ENCODE results near the gene NELL2. TPM values are rescaled to one million over a fixed set of nuclear protein-coding genes. Genes with fewer than 3 reads are reported as not detected.

NELL2 gene
- total RNA-seq, 2 experiments from 2014 or later: 0.95 to 1.8 TPM

- H3K79me2 ChIP-seq (ENCODE audit: insufficient read depth, low read depth, low read length): no peaks in the 10 kb centered on the region
Measured at GRCh38 chr12:44869503-44869902, 6.6 kb downstream of the NELL2 start.

GRCh38 chr12:44863867-44864266 lies 12.2 kb downstream of the NELL2 start:
- POLR2A ChIA-PET: interaction anchor here (0.6 to 1.3 kb wide), 7 partner anchors 9 to 109 kb away, joined by 3 to 4 read pairs (median 3); no protein-coding TSS in a partner anchor
- H3K36me3 ChIP-seq (ENCODE audit: insufficient read depth, low read length): no peaks in the 10 kb centered on the region
- no peaks in the 10 kb centered on the region for H3K79me2 ChIP-seq (ENCODE audit: insufficient read depth, low read depth, low read length)
- H3K4me3 ChIP-seq (ENCODE audit: low read depth, low read length, poor library complexity, severe bottlenecking): no peak overlapping the region
- H4K20me1 ChIP-seq (ENCODE audit: insufficient read depth, low read length): no peaks in the 10 kb centered on the region
- no peak overlapping the region for H3K4me2 ChIP-seq (ENCODE audit: low read length)
- no TSS peak for BruUV-seq (replicated peaks)
- TF ChIP-seq EZH2phosphoT487 (IDR thresholded peaks at IDR 0.05; ENCODE audit: borderline replicate concordance, low read depth, low read length): no peak
- TF ChIP-seq CTCF (conservative IDR thresholded peaks at IDR 0.05; ENCODE audit: low read length): no peak
- CTCF ChIA-PET (ENCODE audit: unreplicated experiment): no interaction called here
- H2AFZ ChIP-seq (ENCODE audit: low read length): no peak overlapping the region
- DNase-seq (ENCODE audit: low spot score): no peak
- H3K4me1 ChIP-seq (ENCODE audit: insufficient read depth, low read length, poor library complexity, severe bottlenecking): no peaks in the 10 kb centered on the region
- H3K9me3 ChIP-seq (ENCODE audit: low read length): peaks cover 13% of the 10 kb centered on the region; the same call in 1 of the 2 replicates
- intact Hi-C loops (cut with micrococcal nuclease; ENCODE audit: unreplicated experiment): no loop called here
- H3K9me2 ChIP-seq (ENCODE audit: insufficient read depth, low read length): no peaks in the 10 kb centered on the region
- H3K27ac ChIP-seq (ENCODE audit: low read depth, low read length, poor library complexity, severe bottlenecking): no peak overlapping the region

More at GRCh38 chr12:44869503-44869902, 6.6 kb downstream of the NELL2 start:
- H3K27ac ChIP-seq (ENCODE audit: low read depth, low read length, poor library complexity, severe bottlenecking): no peak overlapping the region
- no peak overlapping the region for H2AFZ ChIP-seq (ENCODE audit: low read length)
- H3K4me3 ChIP-seq (ENCODE audit: low read depth, low read length, poor library complexity, severe bottlenecking): no peak overlapping the region
- no peak overlapping the region for H3K4me2 ChIP-seq (ENCODE audit: low read length)
- intact Hi-C loops (cut with micrococcal nuclease; ENCODE audit: unreplicated experiment): no loop called here
- BruUV-seq (replicated peaks): no TSS peak
- H3K9me3 ChIP-seq (ENCODE audit: low read length): no peaks in the 10 kb centered on the region
- TF ChIP-seq EZH2phosphoT487 (IDR thresholded peaks at IDR 0.05; ENCODE audit: borderline replicate concordance, low read depth, low read length) (no peak), CTCF (conservative IDR thresholded peaks at IDR 0.05; ENCODE audit: low read length) (no peak)
- no peaks in the 10 kb centered on the region for H3K36me3 ChIP-seq (ENCODE audit: insufficient read depth, low read length)
- H4K20me1 ChIP-seq (ENCODE audit: insufficient read depth, low read length): no peaks in the 10 kb centered on the region
- ChIA-PET POLR2A (interaction anchor here (1.3 kb wide), 1 partner anchor 194 kb away, joined by 4 read pairs; no protein-coding TSS in a partner anchor), CTCF (ENCODE audit: unreplicated experiment) (no interaction called here)
- no peaks in the 10 kb centered on the region for H3K9me2 ChIP-seq (ENCODE audit: insufficient read depth, low read length)
- H3K4me1 ChIP-seq (ENCODE audit: insufficient read depth, low read length, poor library complexity, severe bottlenecking): peaks cover 3% of the 10 kb centered on the region
- no peak for DNase-seq (ENCODE audit: low spot score)

- no peaks in the 10 kb centered on the region for H3K36me3 ChIP-seq (ENCODE audit: insufficient read depth, low read length)
- no peak for DNase-seq (ENCODE audit: low spot score)
- ChIA-PET POLR2A (interaction anchor here (1.1 kb wide), 1 partner anchor 12 kb away, joined by 4 read pairs; no protein-coding TSS in a partner anchor), CTCF (ENCODE audit: unreplicated experiment) (no interaction called here)
- no peaks in the 10 kb centered on the region for H3K4me1 ChIP-seq (ENCODE audit: insufficient read depth, low read length, poor library complexity, severe bottlenecking)
- H3K79me2 ChIP-seq (ENCODE audit: insufficient read depth, low read depth, low read length): no peaks in the 10 kb centered on the region
- BruUV-seq (replicated peaks): no TSS peak
- H4K20me1 ChIP-seq (ENCODE audit: insufficient read depth, low read length): no peaks in the 10 kb centered on the region
- H3K4me3 ChIP-seq (ENCODE audit: low read depth, low read length, poor library complexity, severe bottlenecking): no peak overlapping the region
- H2AFZ ChIP-seq (ENCODE audit: low read length): no peak overlapping the region
- no peak overlapping the region for H3K27ac ChIP-seq (ENCODE audit: low read depth, low read length, poor library complexity, severe bottlenecking)
- no peaks in the 10 kb centered on the region for H3K9me2 ChIP-seq (ENCODE audit: insufficient read depth, low read length)
- TF ChIP-seq EZH2phosphoT487 (IDR thresholded peaks at IDR 0.05; ENCODE audit: borderline replicate concordance, low read depth, low read length) (no peak), CTCF (conservative IDR thresholded peaks at IDR 0.05; ENCODE audit: low read length) (no peak)
- intact Hi-C loops (cut with micrococcal nuclease; ENCODE audit: unreplicated experiment): no loop called here
- H3K9me3 ChIP-seq (ENCODE audit: low read length): peaks cover 13% of the 10 kb centered on the region; the same call in 1 of the 2 replicates
- no peak overlapping the region for H3K4me2 ChIP-seq (ENCODE audit: low read length)
Measured at GRCh38 chr12:44859998-44860689, 16.0 kb downstream of the NELL2 start.

All from OCI-LY7 (cell line).